H9 (cell line): ENCODE data around the gene TNFSF18. TPM values are rescaled to one million over a fixed set of nuclear protein-coding genes. Genes with fewer than 3 reads are reported as not detected.

Experiments
- DNase-seq: peaks from one replicate; pipeline ENCODE4 v3.0.0-alpha.2; 2017
- H2AFZ ChIP-seq: one replicate; pipeline ENCODE4 v1.6.1; 2013; ENCODE audit warnings: mild to moderate bottlenecking, low read length, control low read depth, moderate library complexity
- H2AK5ac ChIP-seq: 2 replicates; pipeline ENCODE4 v1.6.1; 2013; ENCODE audit warnings: low read length, control low read depth, mixed read lengths; ENCODE audit not compliant: insufficient read length
- H2BK120ac ChIP-seq: one replicate; pipeline ENCODE4 v1.6.1; 2013; ENCODE audit warnings: low read depth, mild to moderate bottlenecking, low read length, control low read depth, inconsistent platforms; ENCODE audit not compliant: poor library complexity, severe bottlenecking
- H2BK12ac ChIP-seq: 2 replicates; pipeline ENCODE4 v1.6.1; 2013; ENCODE audit warnings: low read length, control low read depth, mixed read lengths, low read depth; ENCODE audit not compliant: insufficient read length
- H2BK15ac ChIP-seq: 2 replicates; pipeline ENCODE4 v1.6.1; 2013; ENCODE audit warnings: low read depth, low read length, control low read depth
- H2BK20ac ChIP-seq: one replicate; pipeline ENCODE4 v1.6.1; 2013; ENCODE audit warnings: low read depth, mild to moderate bottlenecking, low read length, control low read depth, inconsistent platforms; ENCODE audit not compliant: poor library complexity, severe bottlenecking
- H2BK5ac ChIP-seq: 2 replicates; pipeline ENCODE4 v1.6.1; 2013; ENCODE audit warnings: low read length, control low read depth, mixed read lengths; ENCODE audit not compliant: insufficient read length
- H3K14ac ChIP-seq: 2 replicates; pipeline ENCODE4 v1.6.1; 2013; ENCODE audit warnings: low read length, control low read depth; ENCODE audit not compliant: insufficient read depth
- H3K18ac ChIP-seq: 2 replicates; pipeline ENCODE4 v1.6.1; 2013; ENCODE audit warnings: low read depth, mild to moderate bottlenecking, mixed read lengths, low read length, control low read depth; ENCODE audit not compliant: insufficient read length
- H3K23ac ChIP-seq: 2 replicates; pipeline ENCODE4 v1.6.1; 2013; ENCODE audit warnings: low read length, control low read depth, mixed read lengths, low read depth; ENCODE audit not compliant: insufficient read length
- H3K23me2 ChIP-seq: 2 replicates; pipeline ENCODE4 v1.6.1; 2013; ENCODE audit warnings: low read depth, mild to moderate bottlenecking, mixed read lengths, low read length, control low read depth; ENCODE audit not compliant: insufficient read length, poor library complexity, severe bottlenecking
- H3K27ac ChIP-seq: 2 replicates; pipeline ENCODE4 v1.5.1; 2013; ENCODE audit warnings: low read length, control low read depth, mixed read lengths, low read depth; ENCODE audit not compliant: insufficient read length
- H3K27me3 ChIP-seq: 2 replicates; pipeline ENCODE4 v1.6.1; 2013; ENCODE audit warnings: low read length, control low read depth, inconsistent platforms; ENCODE audit not compliant: insufficient read depth
- H3K4ac ChIP-seq: 2 replicates; pipeline ENCODE4 v1.6.1; 2013; ENCODE audit warnings: low read depth, mild to moderate bottlenecking, control low read depth, inconsistent platforms, low read length, moderate library complexity
- H3K4me1 ChIP-seq: 2 replicates; pipeline ENCODE4 v1.6.1; 2013; ENCODE audit warnings: low read length, control low read depth, inconsistent platforms; ENCODE audit not compliant: insufficient read depth
- H3K4me2 ChIP-seq: 2 replicates; pipeline ENCODE4 v1.6.1; 2013; ENCODE audit warnings: low read length, control low read depth, mixed read lengths; ENCODE audit not compliant: insufficient read length, insufficient read depth
- H3K56ac ChIP-seq: 2 replicates; pipeline ENCODE4 v1.6.1; 2013; ENCODE audit warnings: low read depth, mild to moderate bottlenecking, mixed read lengths, low read length, control low read depth; ENCODE audit not compliant: insufficient read length
- H3K79me1 ChIP-seq: 2 replicates; pipeline ENCODE4 v1.6.1; 2013; ENCODE audit warnings: low read depth, mild to moderate bottlenecking, moderate library complexity, low read length, control low read depth, inconsistent platforms; ENCODE audit not compliant: insufficient read depth, poor library complexity, severe bottlenecking
- H3K79me2 ChIP-seq: 2 replicates; pipeline ENCODE4 v1.6.1; 2013; ENCODE audit warnings: low read length, control low read depth, inconsistent platforms; ENCODE audit not compliant: insufficient read depth
- H3K9ac ChIP-seq: 2 replicates; pipeline ENCODE4 v1.6.1; 2013; ENCODE audit warnings: low read length, control low read depth, mixed read lengths; ENCODE audit not compliant: insufficient read length; ENCODE audit errors: extremely low read depth
- H3K9me3 ChIP-seq: one replicate; pipeline ENCODE4 v1.6.1; 2013; ENCODE audit warnings: low read depth, low read length, inconsistent platforms; ENCODE audit not compliant: control insufficient read depth
- H3T11ph ChIP-seq: one replicate; pipeline ENCODE4 v1.6.1; 2013; ENCODE audit warnings: mild to moderate bottlenecking, low read length, control low read depth, inconsistent platforms
- H4K20me1 ChIP-seq: one replicate; pipeline ENCODE4 v1.6.1; 2013; ENCODE audit not compliant: control insufficient read depth, insufficient read length, insufficient read depth
- H4K5ac ChIP-seq: 2 replicates; pipeline ENCODE4 v1.6.1; 2013; ENCODE audit warnings: low read depth, mild to moderate bottlenecking, mixed read lengths, low read length, control low read depth; ENCODE audit not compliant: insufficient read length
- H4K8ac ChIP-seq: replicated peaks from 2 replicates; pipeline ENCODE4 v1.6.1; 2013; ENCODE audit warnings: low read length, control low read depth, mixed read lengths, low read depth; ENCODE audit not compliant: insufficient read length
- H4K91ac ChIP-seq: 2 replicates; pipeline ENCODE4 v1.6.1; 2013; ENCODE audit warnings: low read depth, mild to moderate bottlenecking, moderate library complexity, mixed read lengths, low read length, control low read depth; ENCODE audit not compliant: insufficient read length
- H3K27ac Mint-ChIP-seq, 3 experiments: 2 replicates in 2 of 3; 3 replicates in 1 of 3; pipeline ENCODE4 v1.8.0; 2020 to 2021; ENCODE audit warnings: mixed read lengths in 3 of 3, mild to moderate bottlenecking in 1 of 3, moderate library complexity in 1 of 3
- H3K27me3 Mint-ChIP-seq: 2 replicates; pipeline ENCODE4 v1.8.0; 2021; ENCODE audit warnings: low read depth, mild to moderate bottlenecking, moderate library complexity, mixed read lengths
- H3K36me3 Mint-ChIP-seq, 3 experiments: 2 replicates in 2 of 3; 3 replicates in 1 of 3; pipeline ENCODE4 v1.8.0; 2020 to 2021; ENCODE audit warnings: low read depth in 3 of 3, mixed read lengths in 3 of 3; ENCODE audit not compliant: insufficient read depth in 1 of 3
- H3K4me1 Mint-ChIP-seq, 2 experiments: 2 replicates each; pipeline ENCODE4 v1.8.0; 2020; ENCODE audit warnings: mixed read lengths in 2 of 2
- H3K4me3 Mint-ChIP-seq, 2 experiments: 2 replicates in 1 of 2; 3 replicates in 1 of 2; pipeline ENCODE4 v1.8.0; 2020 to 2021; ENCODE audit warnings: mild to moderate bottlenecking in 2 of 2, mixed read lengths in 2 of 2, moderate library complexity in 1 of 2
- H3K9me3 Mint-ChIP-seq, 2 experiments: 2 replicates in 1 of 2; 3 replicates in 1 of 2; pipeline ENCODE4 v1.8.0; 2020; ENCODE audit warnings: mild to moderate bottlenecking in 2 of 2, mixed read lengths in 2 of 2, moderate library complexity in 1 of 2
- CTCF ChIP-seq: fragments of 200-600 bp; sonication (generic); conservative IDR thresholded peaks from 3 replicates; pipeline ENCODE4 v1.8.0; 2021; ENCODE audit warnings: antibody characterized with exemption, mild to moderate bottlenecking
- total RNA-seq: library from RNA; stranded (reverse); gene quantifications from 2 replicates; pipeline ENCODE4 v1.2.1, GENCODE V29; 2021

The TNFSF18 gene
- total RNA-seq, 1 experiment from 2014 or later = not detected

GRCh38 chr1:173049322-173049633, 1.5 kb downstream of the TNFSF18 start:
- no peak for TF ChIP-seq CTCF
- Mint-ChIP-seq H3K4me1 (no peaks in the 10 kb centered on the region), H3K27me3 (no peaks in the 10 kb centered on the region)

More at GRCh38 chr1:173049322-173049633, 1.5 kb downstream of the TNFSF18 start:
- Histone ChIP-seq H3K23me2 (no peaks in the 10 kb centered on the region), H3K27ac (no peak overlapping the region), H3K4me2 (no peak overlapping the region), H2BK20ac (no peak overlapping the region), H2AK5ac (no peak overlapping the region), H3K9ac (no peak overlapping the region), H3K4ac (no peak overlapping the region), H3K79me2 (no peaks in the 10 kb centered on the region), H2BK12ac (no peak overlapping the region), H4K20me1 (no peaks in the 10 kb centered on the region), H2BK15ac (no peak overlapping the region), H3K9me3 (no peaks in the 10 kb centered on the region), H3K79me1 (no peaks in the 10 kb centered on the region), H4K91ac (no peak overlapping the region), H3T11ph (no peak overlapping the region), H3K23ac (no peak overlapping the region), H3K14ac (no peak overlapping the region), H3K18ac (no peak overlapping the region), H2BK120ac (no peak overlapping the region), H3K56ac (no peak overlapping the region), H3K27me3 (no peaks in the 10 kb centered on the region), H3K4me1 (no peaks in the 10 kb centered on the region), H4K5ac (no peak overlapping the region), H2BK5ac (no peak overlapping the region), H2AFZ (no peak overlapping the region), H4K8ac (no peak overlapping the region)
- Mint-ChIP-seq H3K27ac (no peak overlapping the region), H3K9me3 (no peaks in the 10 kb centered on the region), H3K36me3 (no peaks in the 10 kb centered on the region), H3K4me3 (no peak overlapping the region)
- DNase-seq = no peak
